PFSK-1 (cell line): ENCODE results near the gene ADORA3.

Source experiments
- FOXP2 ChIP-seq: optimal IDR thresholded peaks from 2 replicates; pipeline ENCODE3; 2011; ENCODE audit warnings: borderline replicate concordance, control low read depth, inconsistent platforms; ENCODE audit not compliant: insufficient read depth; ENCODE audit errors: extremely low read length, extremely low read depth
- POLR2AphosphoS5 ChIP-seq: IDR thresholded peaks from 2 replicates; pipeline ENCODE4 v1.6.1; 2012; ENCODE audit warnings: low read depth, mild to moderate bottlenecking, control low read depth, low read length, moderate library complexity
- SIN3A ChIP-seq: IDR thresholded peaks from 2 replicates; pipeline ENCODE4 v1.6.1; 2012; ENCODE audit warnings: mild to moderate bottlenecking, low read length, moderate library complexity, borderline replicate concordance; ENCODE audit not compliant: insufficient read depth
- TAF1 ChIP-seq: IDR thresholded peaks from 2 replicates; pipeline ENCODE4 v1.6.1; 2012; ENCODE audit warnings: low read length, control low read depth, borderline replicate concordance; ENCODE audit not compliant: insufficient read depth
- TF ChIP-seq, protein P1 (sequence below), 2 experiments: IDR thresholded peaks; 2 replicates each; pipeline versions ENCODE4 v1.6.1 to v1.8.0; 2011 to 2012; ENCODE audit warnings: low read depth in 2 of 2, low read length in 2 of 2, control low read depth in 1 of 2, inconsistent platforms in 1 of 2, mild to moderate bottlenecking in 1 of 2, moderate library complexity in 1 of 2; ENCODE audit not compliant: insufficient read depth in 1 of 2

ADORA3 gene

DNA sequence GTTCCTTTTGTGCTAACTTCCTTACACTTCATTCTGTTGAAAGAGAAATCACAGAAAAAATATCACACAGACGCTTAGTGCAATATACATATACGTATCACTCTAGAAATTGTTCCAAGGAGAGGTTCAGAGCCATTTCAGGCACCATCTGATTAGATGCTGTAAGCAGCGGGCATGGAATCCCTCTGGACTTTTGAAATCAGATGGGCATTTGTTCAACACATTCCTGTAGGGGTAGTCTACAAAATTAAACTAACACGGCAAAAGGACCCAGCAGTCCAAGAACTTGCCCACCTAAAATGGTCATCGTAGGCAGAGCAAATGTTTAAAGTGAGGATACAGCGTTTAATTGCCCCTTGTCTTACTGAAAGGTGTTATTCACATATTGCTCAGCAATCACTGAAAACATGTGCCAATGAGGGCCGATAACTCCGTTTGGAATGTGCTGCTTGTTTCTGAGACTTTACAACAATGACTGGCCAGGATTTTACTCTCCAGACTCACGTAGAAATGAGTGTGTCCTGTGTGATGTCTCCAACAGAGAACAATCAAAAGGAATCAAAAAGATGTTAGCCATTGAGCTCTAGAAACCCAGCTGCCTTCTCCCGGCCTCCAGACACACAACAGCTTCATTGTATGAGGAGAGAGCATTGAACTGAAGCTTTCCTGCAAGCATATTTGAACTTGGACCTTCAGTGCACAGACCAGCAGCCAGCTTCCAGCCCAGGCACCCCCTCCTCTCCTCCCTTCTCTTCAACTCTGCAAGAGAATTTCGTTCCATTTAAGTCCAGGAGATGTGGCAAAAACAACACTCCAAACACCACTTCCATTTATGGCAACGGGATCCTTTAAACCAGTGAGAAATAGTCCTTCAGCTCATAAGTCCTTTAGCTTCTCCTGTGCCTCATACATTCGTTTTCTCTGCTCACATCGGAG is 32.1 kb upstream of the ADORA3 start:
- no peak for TF ChIP-seq SIN3A
- TF ChIP-seq, protein P1, sequence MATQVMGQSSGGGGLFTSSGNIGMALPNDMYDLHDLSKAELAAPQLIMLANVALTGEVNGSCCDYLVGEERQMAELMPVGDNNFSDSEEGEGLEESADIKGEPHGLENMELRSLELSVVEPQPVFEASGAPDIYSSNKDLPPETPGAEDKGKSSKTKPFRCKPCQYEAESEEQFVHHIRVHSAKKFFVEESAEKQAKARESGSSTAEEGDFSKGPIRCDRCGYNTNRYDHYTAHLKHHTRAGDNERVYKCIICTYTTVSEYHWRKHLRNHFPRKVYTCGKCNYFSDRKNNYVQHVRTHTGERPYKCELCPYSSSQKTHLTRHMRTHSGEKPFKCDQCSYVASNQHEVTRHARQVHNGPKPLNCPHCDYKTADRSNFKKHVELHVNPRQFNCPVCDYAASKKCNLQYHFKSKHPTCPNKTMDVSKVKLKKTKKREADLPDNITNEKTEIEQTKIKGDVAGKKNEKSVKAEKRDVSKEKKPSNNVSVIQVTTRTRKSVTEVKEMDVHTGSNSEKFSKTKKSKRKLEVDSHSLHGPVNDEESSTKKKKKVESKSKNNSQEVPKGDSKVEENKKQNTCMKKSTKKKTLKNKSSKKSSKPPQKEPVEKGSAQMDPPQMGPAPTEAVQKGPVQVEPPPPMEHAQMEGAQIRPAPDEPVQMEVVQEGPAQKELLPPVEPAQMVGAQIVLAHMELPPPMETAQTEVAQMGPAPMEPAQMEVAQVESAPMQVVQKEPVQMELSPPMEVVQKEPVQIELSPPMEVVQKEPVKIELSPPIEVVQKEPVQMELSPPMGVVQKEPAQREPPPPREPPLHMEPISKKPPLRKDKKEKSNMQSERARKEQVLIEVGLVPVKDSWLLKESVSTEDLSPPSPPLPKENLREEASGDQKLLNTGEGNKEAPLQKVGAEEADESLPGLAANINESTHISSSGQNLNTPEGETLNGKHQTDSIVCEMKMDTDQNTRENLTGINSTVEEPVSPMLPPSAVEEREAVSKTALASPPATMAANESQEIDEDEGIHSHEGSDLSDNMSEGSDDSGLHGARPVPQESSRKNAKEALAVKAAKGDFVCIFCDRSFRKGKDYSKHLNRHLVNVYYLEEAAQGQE (IDR thresholded peaks at IDR 0.05; ENCODE audit: insufficient read depth in 1 of 2, low read depth in 2 of 2, low read length in 2 of 2) = no peak

DNA sequence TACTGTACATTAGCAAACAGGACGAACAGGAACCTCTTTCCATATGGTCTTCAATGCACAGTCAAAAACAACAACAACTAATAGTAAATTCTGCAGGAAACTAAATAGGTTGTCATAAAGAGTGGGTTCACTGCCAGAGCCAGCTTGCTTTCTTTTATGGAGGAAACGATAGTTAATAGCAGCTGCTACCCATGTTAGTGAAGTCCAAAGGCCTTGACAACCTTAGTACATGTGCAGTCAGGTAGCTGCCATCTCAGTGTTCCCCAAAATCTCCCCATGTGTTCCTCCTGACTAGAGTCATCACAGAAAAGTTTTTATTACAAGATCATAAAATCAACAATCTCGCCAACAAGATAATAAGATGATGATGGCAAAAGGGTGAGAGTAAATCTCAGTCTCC is 16.6 kb upstream of the ADORA3 start:
- TF ChIP-seq FOXP2 (no peak), SIN3A (no peak), POLR2AphosphoS5 (no peak), TAF1 (no peak)
- TF ChIP-seq, protein P1 (IDR thresholded peaks at IDR 0.05; ENCODE audit: insufficient read depth in 1 of 2, low read depth in 2 of 2, low read length in 2 of 2) = no peak

DNA sequence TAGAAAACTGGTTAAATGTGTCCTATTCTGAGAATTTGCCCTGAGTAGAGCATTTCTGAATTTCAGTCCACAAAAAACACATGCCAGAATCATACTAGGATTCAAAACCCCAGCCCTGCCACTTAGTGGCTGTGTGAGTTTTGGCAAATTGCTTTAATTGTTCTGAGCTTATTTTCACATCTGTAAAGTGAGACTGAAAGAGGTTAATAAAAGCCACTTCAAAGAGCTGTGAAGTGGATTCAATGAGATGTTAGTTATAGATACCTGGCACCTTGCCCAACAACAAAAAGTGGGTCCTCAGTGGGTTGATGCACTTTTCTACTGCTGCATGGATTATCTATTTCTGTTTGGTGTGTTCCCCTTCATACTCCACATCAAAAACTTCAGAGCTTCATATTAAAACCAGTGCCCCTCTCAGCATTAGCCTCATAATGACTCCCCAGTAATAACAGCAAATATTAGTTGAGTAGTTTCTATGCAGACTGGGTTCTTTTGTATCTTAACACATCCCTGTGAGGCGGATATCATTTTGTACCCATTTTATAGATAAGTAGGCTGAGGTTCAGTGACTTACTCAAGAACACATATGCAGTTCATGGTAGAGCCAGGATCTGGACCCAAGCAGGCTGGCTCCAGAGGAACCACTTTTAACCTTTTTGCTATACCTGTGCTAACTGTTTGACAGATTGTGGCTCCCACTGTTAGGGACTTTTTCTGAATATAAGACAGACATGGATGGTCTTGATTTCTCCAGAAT is 14.2 kb upstream of the ADORA3 start:
- TF ChIP-seq, protein P1 (IDR thresholded peaks at IDR 0.05; ENCODE audit: insufficient read depth in 1 of 2, low read depth in 2 of 2, low read length in 2 of 2) = no peak
- TF ChIP-seq SIN3A = no peak
- TF ChIP-seq FOXP2 = no peak
- no peak for TF ChIP-seq TAF1
- no peak for TF ChIP-seq POLR2AphosphoS5

DNA sequence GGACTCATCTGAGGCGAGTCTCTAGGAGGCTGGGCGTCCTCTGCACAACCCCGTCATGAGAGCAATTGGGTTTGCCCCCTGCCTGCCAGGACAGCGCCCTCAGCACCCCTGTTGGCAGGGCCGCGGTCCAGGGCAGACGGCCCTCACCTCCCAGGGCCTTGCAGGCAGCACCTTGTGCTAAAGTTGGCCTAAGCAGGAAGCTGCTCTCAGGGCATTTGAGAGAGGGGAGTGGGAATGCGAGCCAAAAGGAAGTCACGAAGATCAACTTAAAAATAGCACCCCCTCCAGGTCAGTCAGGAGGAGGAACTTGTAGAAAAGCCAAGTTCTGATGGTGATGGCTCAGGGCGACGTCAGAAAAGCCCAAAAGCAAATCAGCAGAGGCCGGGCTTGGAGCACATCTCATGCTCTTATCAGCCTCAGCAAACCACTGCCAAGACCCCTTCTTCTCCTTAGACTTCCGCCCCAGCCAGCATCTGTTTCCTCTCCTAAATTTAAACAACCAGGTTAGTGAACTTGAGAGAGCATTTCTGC is 12.6 kb upstream of the ADORA3 start:
- TF ChIP-seq POLR2AphosphoS5 (peak; percentile 30; the same call in 1 of the 2 replicates), FOXP2 (no peak)

DNA sequence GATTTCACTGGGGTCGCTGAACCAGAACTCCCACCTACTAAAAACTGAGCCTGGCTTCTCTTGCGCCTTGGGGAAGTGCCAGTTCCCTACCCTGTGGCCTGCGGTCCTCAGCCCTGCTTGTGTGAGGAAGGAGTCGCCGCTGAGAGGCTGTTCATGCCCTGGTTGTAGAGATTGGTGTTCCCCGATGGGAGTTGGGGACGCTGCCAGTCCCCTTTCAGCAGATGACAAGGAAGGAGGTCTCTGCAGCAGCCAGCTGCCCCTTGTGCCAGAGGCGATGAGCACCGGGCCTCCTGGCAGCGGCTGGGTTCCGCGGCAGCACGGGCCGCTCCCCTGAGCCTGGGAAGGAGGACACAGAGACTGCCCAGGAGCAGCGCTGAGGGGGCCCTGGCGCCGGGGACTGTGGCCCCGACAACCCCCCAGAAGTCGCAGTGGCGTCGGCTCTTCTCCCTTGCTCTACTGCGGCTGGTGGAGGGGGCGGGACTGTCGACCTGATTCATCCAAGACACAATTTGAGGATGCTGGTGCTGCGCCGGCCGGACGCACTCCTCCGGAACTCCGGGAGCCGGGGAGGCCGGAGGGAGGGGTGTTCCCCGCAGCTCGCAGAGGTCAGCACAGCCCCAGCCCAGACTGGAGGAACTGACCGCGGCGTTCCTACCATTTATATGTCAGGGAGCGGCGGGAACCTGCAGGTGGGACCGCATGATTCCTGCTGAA is 12.0 kb upstream of the ADORA3 start:
- TF ChIP-seq FOXP2 = no peak
- TF ChIP-seq POLR2AphosphoS5 = no peak
- TF ChIP-seq, protein P1 (IDR thresholded peaks at IDR 0.05; ENCODE audit: insufficient read depth in 1 of 2, low read depth in 2 of 2, low read length in 2 of 2) = no peak
- no peak for TF ChIP-seq TAF1
- TF ChIP-seq SIN3A = no peak
